H1 (cell line): ENCODE results near the gene ADAMTS13. TPM values are rescaled to one million over a fixed set of nuclear protein-coding genes. Genes with fewer than 3 reads are reported as not detected.

Experiments
- CTCF ChIA-PET: fragments of 300-600 bp; sonication (Branson Sonifier 250); formaldehyde crosslinking; loops from one replicate; lab custom pipeline; 2021; ENCODE audit not compliant: partially characterized antibody; lab: Charles Lee
- POLR2A ChIA-PET: fragments of 300-600 bp; sonication (Branson Sonifier 250); formaldehyde crosslinking; loops from one replicate; lab custom pipeline; 2021; ENCODE audit warnings: inconsistent platforms; ENCODE audit not compliant: partially characterized antibody; lab: Charles Lee
- DNase-seq, 2 experiments: peaks; one replicate each; pipeline versions ENCODE4 v3.0.0 to v3.0.0-alpha.2; 2010 to 2022; ENCODE audit warnings: low spot score in 2 of 2, low read depth in 1 of 2, mixed read lengths in 1 of 2
- FAIRE-seq: peaks from 2 replicates; lab custom pipeline; 2011; peaks lifted over from hg19 to GRCh38; lab: Jason Lieb, UNC
- H2AFZ ChIP-seq: 2 replicates; pipeline ENCODE4 v1.8.1; 2012; ENCODE audit warnings: low read length, inconsistent platforms
- H2AK5ac ChIP-seq: 2 replicates; pipeline ENCODE4 v1.6.1; 2013; ENCODE audit warnings: low read depth, low read length
- H2BK120ac ChIP-seq: replicated peaks from 2 replicates; pipeline ENCODE3; 2013; ENCODE audit warnings: low read depth, low read length, inconsistent platforms
- H2BK12ac ChIP-seq: 2 replicates; pipeline ENCODE4 v1.6.1; 2013; ENCODE audit warnings: low read depth, low read length
- H2BK15ac ChIP-seq: 2 replicates; pipeline ENCODE4 v1.6.1; 2013; ENCODE audit warnings: low read length
- H2BK20ac ChIP-seq: 2 replicates; pipeline ENCODE4 v1.6.1; 2013; ENCODE audit warnings: low read length
- H2BK5ac ChIP-seq: 2 replicates; pipeline ENCODE4 v1.6.1; 2013; ENCODE audit warnings: low read depth, low read length
- H3K14ac ChIP-seq: 2 replicates; pipeline ENCODE4 v1.6.1; 2013; ENCODE audit warnings: inconsistent platforms; ENCODE audit not compliant: insufficient read length
- H3K18ac ChIP-seq: 2 replicates; pipeline ENCODE4 v1.6.1; 2013; ENCODE audit warnings: low read length; ENCODE audit errors: extremely low read depth
- H3K23ac ChIP-seq: 2 replicates; pipeline ENCODE4 v1.6.1; 2013; ENCODE audit warnings: inconsistent platforms; ENCODE audit not compliant: insufficient read length
- H3K23me2 ChIP-seq: 2 replicates; pipeline ENCODE4 v1.6.1; 2013; ENCODE audit warnings: low read depth, low read length
- H3K27ac ChIP-seq: 2 replicates; pipeline ENCODE4 v1.6.1; 2011; ENCODE audit warnings: low read depth, low read length, inconsistent platforms
- H3K27me3 ChIP-seq, 4 experiments: replicated peaks in 1 of 4; 1 replicate in 1 of 4; 2 replicates in 3 of 4; pipeline versions ENCODE4 v1.6.1 to v1.8.1; 2011 to 2013; ENCODE audit warnings: low read length in 3 of 4, mild to moderate bottlenecking in 3 of 4, inconsistent platforms in 2 of 4, mixed read lengths in 2 of 4, moderate library complexity in 1 of 4; ENCODE audit not compliant: control insufficient read depth in 3 of 4, insufficient read depth in 3 of 4; ENCODE audit errors: extremely low read depth in 1 of 4
- H3K36me3 ChIP-seq, 4 experiments: 2 replicates each; pipeline versions ENCODE4 v1.6.1 to v1.8.1; 2011 to 2013; ENCODE audit warnings: mild to moderate bottlenecking in 4 of 4, low read length in 3 of 4, moderate library complexity in 2 of 4, control low read depth in 1 of 4, inconsistent platforms in 1 of 4; ENCODE audit not compliant: insufficient read depth in 4 of 4, control insufficient read depth in 2 of 4
- H3K4ac ChIP-seq: replicated peaks from 2 replicates; pipeline ENCODE3; 2013; ENCODE audit warnings: low read length, low read depth, mixed read lengths, inconsistent platforms; ENCODE audit not compliant: insufficient read length
- H3K4me1 ChIP-seq, 4 experiments: replicated peaks in 1 of 4; 1 replicate in 1 of 4; 2 replicates in 3 of 4; pipeline versions ENCODE4 v1.6.1 to v1.8.1; 2011 to 2013; ENCODE audit warnings: low read length in 3 of 4, inconsistent platforms in 2 of 4, mixed read lengths in 1 of 4; ENCODE audit not compliant: insufficient read depth in 4 of 4, control insufficient read depth in 3 of 4
- H3K4me2 ChIP-seq, 2 experiments: 2 replicates each; pipeline versions ENCODE4 v1.6.1 to v1.8.1; 2011 to 2013; ENCODE audit warnings: low read depth in 2 of 2, low read length in 2 of 2, control low read depth in 1 of 2, inconsistent platforms in 1 of 2, mild to moderate bottlenecking in 1 of 2; ENCODE audit not compliant: insufficient read depth in 1 of 2
- H3K4me3 ChIP-seq, 4 experiments: fragments of 200-600, 300-600 bp in 1 of 4; sonication (generic), shearing (Covaris generic), sonication (Bioruptor Twin) in 1 of 4; 2 replicates each; pipeline versions ENCODE4 v1.5.1 to v1.8.1; 2011 to 2016; ENCODE audit warnings: low read length in 4 of 4, low read depth in 3 of 4, control low read depth in 2 of 4, inconsistent platforms in 2 of 4, mild to moderate bottlenecking in 2 of 4, mixed read lengths in 1 of 4, moderate library complexity in 1 of 4; ENCODE audit not compliant: insufficient read depth in 2 of 4; ENCODE audit errors: extremely low read depth in 1 of 4
- H3K56ac ChIP-seq: replicated peaks from 2 replicates; pipeline ENCODE3; 2013; ENCODE audit warnings: low read depth, mild to moderate bottlenecking, mixed read lengths, low read length, inconsistent platforms; ENCODE audit not compliant: insufficient read length
- H3K79me1 ChIP-seq: 2 replicates; pipeline ENCODE4 v1.6.1; 2013; ENCODE audit warnings: low read depth, low read length, control low read depth
- H3K79me2 ChIP-seq, 2 experiments: 2 replicates each; pipeline versions ENCODE4 v1.6.1 to v1.8.1; 2012 to 2013; ENCODE audit warnings: low read length in 2 of 2, mild to moderate bottlenecking in 2 of 2, inconsistent platforms in 1 of 2; ENCODE audit not compliant: insufficient read depth in 2 of 2, control insufficient read depth in 1 of 2
- H3K9ac ChIP-seq, 4 experiments: replicated peaks in 1 of 4; 1 replicate in 1 of 4; 2 replicates in 3 of 4; pipeline versions ENCODE4 v1.6.1 to v1.8.1; 2011 to 2013; ENCODE audit warnings: low read depth in 3 of 4, low read length in 3 of 4, control low read depth in 2 of 4, mild to moderate bottlenecking in 2 of 4, moderate library complexity in 2 of 4, inconsistent platforms in 1 of 4; ENCODE audit errors: extremely low read depth in 1 of 4
- H3K9me3 ChIP-seq, 2 experiments: 2 replicates each; pipeline versions ENCODE4 v1.6.1 to v1.8.1; 2012 to 2013; ENCODE audit warnings: mild to moderate bottlenecking in 2 of 2, moderate library complexity in 2 of 2, control low read depth in 1 of 2, inconsistent platforms in 1 of 2, low read depth in 1 of 2, low read length in 1 of 2, mixed read lengths in 1 of 2; ENCODE audit not compliant: insufficient read depth in 2 of 2
- H4K20me1 ChIP-seq, 2 experiments: replicated peaks in 1 of 2; 2 replicates each; pipeline versions ENCODE3 to v1.8.1; 2011 to 2013; ENCODE audit warnings: inconsistent platforms in 2 of 2, low read length in 2 of 2, mild to moderate bottlenecking in 1 of 2; ENCODE audit not compliant: insufficient read depth in 2 of 2, control insufficient read depth in 1 of 2
- H4K5ac ChIP-seq: 2 replicates; pipeline ENCODE4 v1.6.1; 2013; ENCODE audit warnings: low read length, low read depth, mixed read lengths, inconsistent platforms; ENCODE audit not compliant: insufficient read length
- H4K8ac ChIP-seq: 2 replicates; pipeline ENCODE4 v1.8.0; 2013; ENCODE audit warnings: mild to moderate bottlenecking, moderate library complexity, low read length, inconsistent platforms; ENCODE audit not compliant: insufficient read depth; ENCODE audit errors: extremely low read depth
- H4K91ac ChIP-seq: replicated peaks from 2 replicates; pipeline ENCODE3; 2013; ENCODE audit warnings: low read length, mixed read lengths, inconsistent platforms; ENCODE audit not compliant: insufficient read length
- ASH2L ChIP-seq: fragments of 200-600, 300-600 bp; sonication (generic); IDR thresholded peaks from one replicate; pipeline ENCODE4 v1.7.1; 2017; ENCODE audit warnings: low read length
- BACH1 ChIP-seq: IDR thresholded peaks from 2 replicates; pipeline ENCODE4 v1.6.1; 2012; ENCODE audit warnings: low read length, improper control_type of control experiment
- BRCA1 ChIP-seq: IDR thresholded peaks from 2 replicates; pipeline ENCODE4 v1.6.1; 2012; ENCODE audit warnings: low read depth, low read length, improper control_type of control experiment
- CBX8 ChIP-seq: fragments of 300-800, 300-1000 bp; sonication (generic); IDR thresholded peaks from 2 replicates; pipeline ENCODE4 v1.7.1; 2016; ENCODE audit warnings: low read depth, low read length, borderline replicate concordance
- CREB1 ChIP-seq: IDR thresholded peaks from 2 replicates; pipeline ENCODE4 v1.6.1; 2012; ENCODE audit warnings: inconsistent platforms
- EP300 ChIP-seq, 2 experiments: IDR thresholded peaks; 1 replicate in 1 of 2; 2 replicates in 1 of 2; pipeline ENCODE4 v1.6.1; 2011 to 2012; ENCODE audit warnings: low read depth in 2 of 2, low read length in 2 of 2, mild to moderate bottlenecking in 2 of 2, borderline replicate concordance in 1 of 2, inconsistent platforms in 1 of 2, moderate library complexity in 1 of 2
- EZH2 ChIP-seq: fragments of 200-600 bp; sonication (generic); IDR thresholded peaks from 2 replicates; pipeline ENCODE4 v1.7.1; 2012; ENCODE audit warnings: low read depth, mild to moderate bottlenecking, moderate library complexity, low read length, inconsistent platforms; ENCODE audit not compliant: severe bottlenecking
- KDM4A ChIP-seq: IDR thresholded peaks from one replicate; pipeline ENCODE4 v1.7.1; 2012; ENCODE audit warnings: low read depth, mild to moderate bottlenecking, moderate library complexity, low read length, inconsistent platforms; ENCODE audit not compliant: severe bottlenecking
- SP2 ChIP-seq: IDR thresholded peaks from 2 replicates; pipeline ENCODE4 v1.6.1; 2012; ENCODE audit warnings: mild to moderate bottlenecking, low read length, inconsistent platforms
- SRF ChIP-seq: IDR thresholded peaks from 2 replicates; pipeline ENCODE4 v1.6.1; 2011; ENCODE audit warnings: mild to moderate bottlenecking, low read depth, low read length, moderate library complexity
- SUZ12 ChIP-seq: fragments of 200-600 bp; sonication (generic); IDR thresholded peaks from 2 replicates; pipeline ENCODE4 v1.6.1; 2012; ENCODE audit warnings: mild to moderate bottlenecking, inconsistent platforms, low read length, moderate library complexity, mixed read lengths
- TCF12 ChIP-seq: IDR thresholded peaks from 2 replicates; pipeline ENCODE4 v1.6.1; 2011; ENCODE audit warnings: low read depth, mild to moderate bottlenecking, low read length
- WGBS, 2 experiments: shearing (Covaris generic) in 1 of 2; methylation state at CpG; one replicate each; pipeline versions ENCODE4 v1.1.6 to v1.1.7; 2013 to 2015; ENCODE audit warnings: low lambda C conversion rate in 2 of 2, mixed read lengths in 2 of 2, inconsistent platforms in 1 of 2, low coverage in 1 of 2, missing lambda C conversion rate in 1 of 2; ENCODE audit not compliant: insufficient replicate concordance in 2 of 2, insufficient coverage in 1 of 2, insufficient read length in 1 of 2; ENCODE audit errors: extremely low coverage in 1 of 2, missing lambda C conversion rate in 1 of 2; 5-methylcytosine and 5-hydroxymethylcytosine counted together
- polyA plus RNA-seq, 7 experiments: library from polyadenylated mRNA; depleted of rRNA in 3 of 7; stranded (reverse) in 5 of 7; unstranded in 2 of 7; fragments of >200 nt in 5 of 7; fragments of 200-250 nt in 2 of 7; gene quantifications; 1 replicate in 5 of 7; 2 replicates in 1 of 7; 4 replicates in 1 of 7; pipeline versions ENCODE4 v1.2.1 to v1.2.3, GENCODE V29; 2011 to 2013; ENCODE audit warnings: missing spikeins in 2 of 7, mixed read lengths in 2 of 7
- total RNA-seq: library from RNA; stranded (reverse); fragmentation: NEBNext Ultra II Directional; extraction: Animal tissue kit (Norgen Biotek cat#: 25700); gene quantifications from 2 replicates; pipeline ENCODE4 v1.2.1, GENCODE V29; 2021
- TF ChIP-seq, protein P1 (sequence below): IDR thresholded peaks from 2 replicates; pipeline ENCODE4 v1.6.1; 2012; ENCODE audit warnings: inconsistent platforms

Gene ADAMTS13
- total and polyA plus RNA-seq, 2 of the 8 experiments (the other 6 are each of a cell fraction or from before 2014, with no cell fraction given), result 4.4 to 5.8 TPM

DNA sequence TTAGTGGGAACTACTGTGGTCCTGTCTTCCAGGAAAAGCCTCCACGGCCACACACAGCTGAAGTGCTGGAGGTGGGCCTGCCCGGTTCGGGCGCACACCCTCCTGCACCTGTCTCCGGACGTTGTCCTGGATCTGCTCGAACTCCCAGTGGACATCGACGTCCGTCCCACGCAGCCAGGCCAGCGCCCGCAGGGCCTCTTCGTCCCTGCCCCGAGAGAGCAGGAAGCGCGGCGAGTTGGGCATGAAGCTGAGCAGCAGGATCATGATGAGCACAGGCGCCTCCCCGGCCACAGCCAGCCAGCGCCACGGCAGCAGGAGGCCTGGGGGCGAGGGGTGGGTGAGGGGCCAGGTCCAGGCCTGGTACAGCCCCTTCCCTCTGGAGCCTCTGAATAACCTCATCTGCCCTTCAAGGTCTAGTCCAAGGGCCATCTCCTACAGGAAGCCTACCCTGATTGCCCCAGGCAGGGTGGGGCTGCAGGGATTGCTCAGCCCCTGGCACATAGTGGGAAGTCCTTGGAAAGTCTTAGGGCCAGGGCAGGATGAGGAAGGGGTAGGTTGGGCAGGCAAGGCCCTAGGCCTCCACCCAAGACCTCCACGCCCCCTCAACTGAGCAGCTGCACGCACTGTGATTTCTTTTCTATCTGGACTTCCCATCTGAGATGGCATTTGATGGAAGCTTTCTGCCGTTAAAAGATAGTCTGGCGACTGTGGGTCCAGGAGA is 53.3 kb downstream of the ADAMTS13 start:
- Histone ChIP-seq H3K79me2 (peaks cover 0 to 6% of the 10 kb centered on the region in 2 experiments; a peak in 1 of 4 replicates), H3K18ac (no peak overlapping the region), H4K8ac (no peak overlapping the region), H4K5ac (no peak overlapping the region), H3K4me3 (no peak overlapping the region), H3K4ac (no peak overlapping the region), H4K20me1 (peaks cover 3 to 26% of the 10 kb centered on the region in 2 experiments), H3K27ac (no peak overlapping the region), H3K23me2 (peaks cover 6% of the 10 kb centered on the region; the same call in 1 of the 2 replicates), H2BK20ac (no peak overlapping the region), H3K27me3 (peaks cover 0 to 4% (median 0%) of the 10 kb centered on the region in 4 experiments; a peak in 1 of 7 replicates), H3K36me3 (peaks cover 0 to 26% (median 6%) of the 10 kb centered on the region in 4 experiments; a peak in 5 of 8 replicates), H4K91ac (no peak overlapping the region), H2BK120ac (no peak overlapping the region), H3K23ac (no peak overlapping the region), H3K56ac (no peak overlapping the region), H2AK5ac (no peak overlapping the region), H2AFZ (no peak overlapping the region), H2BK15ac (no peak overlapping the region), H3K9me3 (no peaks in the 10 kb centered on the region), H3K79me1 (peaks cover 2% of the 10 kb centered on the region; the same call in 1 of the 2 replicates), H2BK5ac (no peak overlapping the region), H3K4me1 (peaks cover 0 to 7% (median 4%) of the 10 kb centered on the region in 4 experiments; a peak in 6 of 7 replicates), H3K9ac (no peak overlapping the region), H2BK12ac (no peak overlapping the region), H3K4me2 (no peak overlapping the region), H3K14ac (no peak overlapping the region)
- CTCF ChIA-PET, result interaction anchor here (0.6 to 3.4 kb wide), 8 partner anchors 7 to 290 kb away, joined by 3 to 13 read pairs (median 3); no protein-coding TSS in a partner anchor
- DNase-seq (no peak), FAIRE-seq (no peak)
- POLR2A ChIA-PET, result interaction anchor here (1.0 to 1.5 kb wide), 4 partner anchors 13 to 126 kb away, joined by 3 to 8 read pairs (median 4); no protein-coding TSS in a partner anchor
- 93% methylated on average over 27 of the region's 27 CpGs; no CpG with 5 or more reads in 1 of the 2 experiments for WGBS, 2 experiments
- TF ChIP-seq SP2 (no peak), CREB1 (no peak), TCF12 (no peak), EP300 (IDR thresholded peaks at IDR 0.05; ENCODE audit: borderline replicate concordance in 1 of 2, low read depth in 2 of 2, low read length in 2 of 2) (no peak), BACH1 (no peak), SUZ12 (no peak), BRCA1 (no peak), EZH2 (no peak), SRF (no peak), ASH2L (no peak), CBX8 (no peak), KDM4A (no peak)
- TF ChIP-seq, protein P1, sequence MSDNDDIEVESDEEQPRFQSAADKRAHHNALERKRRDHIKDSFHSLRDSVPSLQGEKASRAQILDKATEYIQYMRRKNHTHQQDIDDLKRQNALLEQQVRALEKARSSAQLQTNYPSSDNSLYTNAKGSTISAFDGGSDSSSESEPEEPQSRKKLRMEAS, result no peak
